Right forelimb (tissue), 1 donor: Measurements from ENCODE around the gene THRB.
"Not testable (repeated sequence)": the region's sequence is repeated elsewhere in the genome, so short reads cannot be mapped to it uniquely, and the experiment has no call there.

ENCODE experiments used
- DNase-seq: peaks from one replicate; pipeline ENCODE4 v3.0.0-alpha.2; 2018

Gene THRB

GRCh38 chr3:24400015-24400414 is 94.6 kb downstream of the THRB start:
- no peak for DNase-seq

- no peak for DNase-seq
Observed at GRCh38 chr3:24399614-24400013, 95.0 kb downstream of the THRB start.

- not testable (repeated sequence) for DNase-seq
Observed at GRCh38 chr3:24398712-24399111, 95.9 kb downstream of the THRB start.

GRCh38 chr3:24396338-24396737 is 98.3 kb downstream of the THRB start:
- DNase-seq, result no peak

- DNase-seq, result no peak
Observed at GRCh38 chr3:24394754-24395153, 99.9 kb downstream of the THRB start.

GRCh38 chr3:24393316-24393715 is 101.3 kb downstream of the THRB start:
- no peak for DNase-seq

GRCh38 chr3:24390169-24391130 is 104.2 kb downstream of the THRB start:
- DNase-seq, result no peak

GRCh38 chr3:24389108-24390090 is 105.3 kb downstream of the THRB start:
- DNase-seq, result no peak

- no peak for DNase-seq
Observed at GRCh38 chr3:24388611-24389010, 106.0 kb downstream of the THRB start.

GRCh38 chr3:24388159-24388558 is 106.5 kb downstream of the THRB start:
- DNase-seq, result no peak

- DNase-seq, result no peak
Observed at GRCh38 chr3:24387493-24387892, 107.2 kb downstream of the THRB start.

- no peak for DNase-seq
Observed at GRCh38 chr3:24387000-24387399, 107.7 kb downstream of the THRB start.

- DNase-seq, result no peak
Observed at GRCh38 chr3:24386458-24386857, 108.2 kb downstream of the THRB start.

- DNase-seq, result no peak
Observed at GRCh38 chr3:24385012-24385615, 109.5 kb downstream of the THRB start.

- no peak for DNase-seq
Observed at GRCh38 chr3:24382647-24383046, 112.0 kb downstream of the THRB start.

- no peak for DNase-seq
Observed at GRCh38 chr3:24379936-24380335, 114.7 kb downstream of the THRB start.

GRCh38 chr3:24378313-24378712 is 116.3 kb downstream of the THRB start:
- no peak for DNase-seq

GRCh38 chr3:24377218-24377993 is 117.2 kb downstream of the THRB start:
- DNase-seq, result no peak

- DNase-seq, result no peak
Observed at GRCh38 chr3:24375947-24376384, 118.7 kb downstream of the THRB start.

- no peak for DNase-seq
Observed at GRCh38 chr3:24374801-24375200, 119.8 kb downstream of the THRB start.

GRCh38 chr3:24373198-24373959 is 121.3 kb downstream of the THRB start:
- DNase-seq, result no peak
